HG03095 (cell line): Measurements from ENCODE around the gene PHOSPHO1.
"Not testable (repeated sequence)": the region's sequence is repeated elsewhere in the genome, so short reads cannot be mapped to it uniquely, and the experiment has no call there.

Source experiments
- ATAC-seq: cut with Tn5 transposase; IDR thresholded peaks from one replicate; pipeline ENCODE4 v1.9.1; 2021; ENCODE audit warnings: moderate library complexity; ENCODE audit not compliant: unreplicated experiment

The PHOSPHO1 gene

DNA sequence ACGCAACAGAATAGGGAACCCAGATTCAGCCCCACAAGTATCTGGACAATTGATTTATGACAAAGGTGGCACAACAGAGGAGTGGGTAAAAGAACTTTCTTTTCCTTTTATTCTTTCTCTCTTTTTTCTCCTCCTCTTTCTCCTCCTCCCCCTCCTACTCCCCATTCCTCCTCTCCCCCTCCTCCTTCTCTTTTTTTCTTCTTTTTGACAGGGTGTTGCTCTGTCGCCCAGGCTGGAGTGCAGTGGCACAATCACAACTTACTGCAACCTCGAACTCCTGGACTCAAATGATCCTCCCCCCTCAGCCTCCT lies 36.3 kb downstream of the PHOSPHO1 start:
- ATAC-seq: no peak

DNA sequence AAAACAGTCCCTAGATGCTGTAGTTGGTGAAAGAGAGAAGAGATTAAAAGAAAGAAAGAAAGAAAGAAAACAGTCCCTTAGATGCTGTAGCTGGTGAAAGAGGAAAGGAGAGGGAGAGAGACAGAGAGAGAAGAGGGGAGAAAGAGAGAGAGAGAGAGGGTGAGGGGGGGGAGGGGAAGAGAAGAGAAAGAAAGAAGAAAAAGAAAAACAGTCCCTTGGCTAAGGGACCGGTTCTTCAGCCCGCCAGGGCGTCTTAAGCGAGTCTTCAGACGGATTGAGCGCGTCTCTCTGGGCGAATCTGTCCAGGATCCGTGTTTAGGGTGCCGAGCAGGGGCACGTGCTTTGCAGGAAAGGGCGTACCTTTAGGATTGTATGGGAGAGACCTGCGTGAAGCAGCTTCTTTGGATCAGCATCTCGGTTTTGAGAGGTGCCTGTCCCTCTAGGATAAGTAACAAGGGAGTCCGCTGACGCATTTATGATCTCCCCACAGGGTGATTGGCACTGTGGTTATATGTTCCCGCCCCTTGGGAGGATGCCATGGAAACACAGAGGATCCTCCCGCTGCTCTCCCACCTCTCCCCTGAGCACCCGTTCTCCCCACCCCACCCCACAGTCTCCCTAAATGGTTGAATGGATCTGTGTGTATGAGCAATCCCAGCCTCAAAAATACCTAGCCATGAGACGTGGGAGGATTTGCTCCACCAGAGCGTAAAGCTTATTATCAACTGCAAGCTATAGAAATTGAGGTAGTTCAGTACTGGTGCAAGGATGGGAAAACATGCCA lies 36.9 kb downstream of the PHOSPHO1 start:
- ATAC-seq: no peak

DNA sequence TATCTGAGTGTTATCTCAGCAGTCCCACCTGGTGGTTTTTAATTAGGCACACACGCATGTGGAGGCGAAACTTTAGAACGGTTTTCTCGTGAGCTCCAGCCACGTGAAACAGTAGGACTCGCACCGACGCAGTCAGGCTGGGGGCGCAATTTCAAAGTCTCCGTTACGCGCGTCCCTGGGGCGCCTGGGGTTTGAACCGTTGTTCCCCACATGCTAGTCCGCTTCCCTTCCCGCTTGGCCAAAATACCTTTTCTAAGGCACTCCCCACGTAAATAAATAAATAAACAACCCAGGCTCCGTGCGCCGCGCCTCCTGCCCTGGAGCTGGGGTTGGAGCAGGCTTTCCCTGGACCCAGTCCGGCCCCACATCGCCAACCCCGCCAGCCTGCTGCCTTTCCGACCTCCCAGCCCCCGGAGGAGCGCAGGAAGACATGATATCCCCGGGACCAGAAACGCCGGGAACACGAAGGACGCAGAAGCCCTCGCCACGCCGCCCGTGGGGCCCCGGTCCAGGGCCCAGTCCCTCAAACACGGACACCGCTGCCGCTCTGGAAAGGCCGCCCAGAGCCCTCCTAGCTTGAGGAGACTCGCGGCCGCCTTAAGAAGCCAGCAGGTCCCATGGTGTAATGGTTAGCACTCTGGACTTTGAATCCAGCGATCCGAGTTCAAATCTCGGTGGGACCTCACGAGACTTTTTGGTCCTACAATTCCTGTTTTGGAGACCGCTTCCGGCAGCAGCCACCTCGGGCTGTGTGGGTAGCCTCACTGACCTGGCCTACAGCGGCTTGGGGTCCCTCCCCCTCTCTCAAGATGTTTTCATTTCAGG lies 38.5 kb downstream of the PHOSPHO1 start:
- peak; percentile 28 for ATAC-seq

DNA sequence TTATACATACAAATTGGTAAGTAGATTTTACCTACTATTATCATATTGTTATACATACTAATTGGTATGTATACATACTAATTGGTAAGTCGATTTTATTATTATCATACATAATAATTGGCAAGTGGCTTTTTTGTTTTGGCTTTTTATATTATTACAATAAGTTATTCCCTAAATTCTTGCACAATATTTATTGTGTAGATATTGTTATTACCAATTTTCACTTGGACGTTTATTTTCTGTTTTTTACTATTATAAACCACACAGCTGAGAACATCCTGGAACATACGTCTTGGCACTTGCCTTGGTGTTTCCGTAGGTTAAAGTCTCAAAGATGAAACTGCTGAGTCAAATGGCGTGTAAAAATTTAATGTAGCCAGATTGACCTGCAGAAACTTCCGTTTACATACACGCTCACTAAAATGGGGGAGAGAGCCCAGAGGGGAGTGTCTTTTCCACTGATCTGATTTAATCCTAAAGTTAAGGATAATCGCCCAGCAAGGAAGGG lies 39.1 kb downstream of the PHOSPHO1 start:
- peak; percentile 6 for ATAC-seq

DNA sequence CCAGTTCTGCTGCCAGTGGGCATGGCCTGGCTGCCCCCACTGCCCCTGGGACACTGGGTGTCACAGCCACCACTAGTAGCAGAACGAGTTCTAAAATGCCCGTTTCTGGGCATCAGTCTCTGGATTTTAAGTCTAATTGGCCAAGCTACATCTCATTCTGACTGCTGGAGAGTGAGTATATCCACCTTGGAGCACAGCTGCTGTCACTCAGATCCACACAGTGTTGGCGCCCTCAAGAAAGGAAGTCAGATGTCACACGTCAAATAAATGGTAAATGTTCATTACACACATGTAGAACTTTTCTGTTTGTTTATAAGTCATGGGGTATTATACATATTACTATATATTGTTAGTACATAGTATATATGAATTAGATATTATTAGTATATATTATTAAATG lies 39.7 kb downstream of the PHOSPHO1 start:
- no peak for ATAC-seq

DNA sequence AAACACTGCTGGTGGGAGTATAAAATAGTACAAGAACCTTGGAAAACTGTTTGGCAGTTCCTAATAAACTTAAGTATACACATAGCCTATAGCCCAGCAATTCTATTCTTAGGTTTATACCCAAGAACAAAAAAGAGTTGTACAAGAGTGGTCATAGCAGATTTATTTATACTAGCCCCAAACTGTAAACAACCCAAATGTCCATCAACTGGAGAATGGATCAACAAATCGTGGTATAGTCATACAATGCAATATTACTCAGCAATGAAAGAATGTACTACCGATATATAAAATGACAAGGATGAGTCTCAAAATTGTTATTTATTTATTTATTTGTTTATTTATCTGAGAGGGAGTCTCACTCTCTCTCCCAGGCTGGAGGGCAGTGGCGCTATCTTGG lies 43.3 kb downstream of the PHOSPHO1 start:
- ATAC-seq: no peak

DNA sequence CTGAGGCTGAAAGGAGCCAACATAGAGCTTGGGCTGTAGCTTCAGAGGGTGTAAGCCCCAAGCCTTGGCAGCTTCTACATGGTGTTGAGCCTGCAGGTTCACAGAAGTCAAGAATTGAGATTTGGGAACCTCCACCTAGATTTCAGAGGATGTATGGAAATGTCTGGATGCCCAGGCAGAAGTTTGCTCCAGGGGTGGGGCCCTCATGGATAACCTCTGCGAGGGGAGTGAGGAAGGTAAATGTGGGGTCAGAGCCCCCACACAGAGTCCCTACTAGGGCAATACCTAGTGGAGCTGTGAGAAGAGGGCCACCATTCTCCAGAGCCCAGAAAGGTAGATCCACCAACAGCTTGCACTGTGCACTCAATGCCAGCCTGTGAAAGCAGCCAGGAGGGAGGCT lies 45.2 kb downstream of the PHOSPHO1 start:
- not testable (repeated sequence) for ATAC-seq

DNA sequence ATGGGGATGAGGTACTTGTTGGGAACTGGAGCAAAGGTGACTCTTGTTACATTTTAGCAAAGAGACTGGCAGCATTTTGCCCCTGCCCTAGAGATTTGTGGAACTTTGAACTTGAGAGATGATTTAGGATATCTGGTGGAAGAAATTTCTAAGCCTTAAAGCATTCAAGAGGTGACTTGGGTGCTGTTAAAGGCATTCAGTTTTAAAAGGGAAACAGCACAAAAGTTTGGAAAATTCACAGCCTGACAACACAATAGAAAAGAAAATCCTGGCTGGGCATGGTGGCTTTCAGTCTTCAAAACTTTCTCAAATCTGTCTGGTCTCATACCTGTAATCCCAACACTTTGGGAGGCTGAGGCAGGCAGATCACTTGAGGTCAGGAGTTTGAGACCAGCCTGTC lies 46.1 kb downstream of the PHOSPHO1 start:
- ATAC-seq: not testable (repeated sequence)

DNA sequence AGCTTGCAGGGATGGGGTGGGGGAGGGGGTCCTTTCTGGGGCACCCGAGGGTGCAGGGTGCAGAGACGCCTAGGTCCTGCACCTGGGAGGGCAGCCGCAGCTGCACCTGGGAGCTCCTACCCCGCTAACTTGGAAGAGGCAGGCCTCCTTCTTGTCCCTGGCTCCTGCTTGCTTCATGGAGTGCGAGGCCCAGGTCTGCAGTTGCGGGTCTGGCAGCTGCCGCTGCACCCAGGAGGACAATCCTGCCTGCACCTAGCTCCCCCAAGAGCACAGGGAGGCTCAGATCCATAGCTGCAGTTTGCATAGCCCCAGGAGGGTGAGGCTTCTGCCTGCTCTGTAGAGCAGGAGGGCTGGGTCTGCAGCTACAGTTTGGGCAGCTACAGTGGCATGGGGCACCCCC lies 46.8 kb downstream of the PHOSPHO1 start:
- no peak for ATAC-seq

DNA sequence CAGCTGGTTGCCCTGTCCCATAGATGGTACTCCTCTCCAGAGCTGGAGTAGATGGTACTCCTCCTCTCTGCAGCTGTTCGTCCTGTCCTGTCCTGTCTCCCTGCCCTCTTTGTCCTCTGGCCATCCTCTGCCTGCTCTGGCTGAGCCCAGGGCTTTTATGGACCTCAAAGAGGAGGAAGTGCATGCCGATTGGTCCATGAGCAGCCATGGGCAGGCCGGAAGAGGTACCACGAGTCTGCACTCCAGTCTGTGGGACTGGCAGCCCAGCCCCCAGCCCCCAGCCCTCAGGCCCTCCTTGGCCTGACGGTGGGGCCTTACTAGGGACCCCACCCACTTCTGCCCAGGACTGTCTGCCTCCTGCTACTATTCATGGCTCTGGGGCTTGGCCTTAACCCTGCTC lies 47.2 kb downstream of the PHOSPHO1 start:
- ATAC-seq: no peak

DNA sequence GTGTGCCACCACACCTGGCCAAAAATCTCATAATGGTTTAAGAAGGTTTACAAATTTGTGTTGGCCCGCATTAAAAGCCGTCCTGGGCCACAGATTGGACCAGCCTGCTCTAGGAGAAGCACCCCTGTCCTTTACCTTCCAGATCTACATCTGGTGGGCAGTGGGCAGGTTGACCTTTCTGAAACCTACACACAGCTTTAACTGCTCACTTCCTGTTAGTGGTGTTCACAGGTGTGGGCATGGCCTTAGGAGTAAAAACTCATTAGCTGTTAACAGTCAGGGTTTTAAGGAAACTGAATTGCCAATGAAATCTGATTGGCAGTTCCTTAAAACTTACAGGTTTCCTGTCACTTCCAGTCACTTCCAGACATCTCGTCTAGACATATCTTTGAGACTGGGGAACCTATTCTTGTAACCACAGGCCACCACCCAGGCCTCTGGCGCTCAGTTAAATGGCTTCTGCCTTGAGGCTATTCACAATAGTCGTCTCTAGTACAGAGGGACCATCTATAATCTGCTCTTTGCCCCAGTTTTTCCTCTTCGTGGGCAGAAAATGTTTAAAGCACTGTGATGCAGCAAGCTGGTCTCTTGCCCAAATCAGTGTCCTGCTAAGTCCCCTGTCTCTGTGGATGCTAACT lies 49.5 kb downstream of the PHOSPHO1 start:
- ATAC-seq: no peak

DNA sequence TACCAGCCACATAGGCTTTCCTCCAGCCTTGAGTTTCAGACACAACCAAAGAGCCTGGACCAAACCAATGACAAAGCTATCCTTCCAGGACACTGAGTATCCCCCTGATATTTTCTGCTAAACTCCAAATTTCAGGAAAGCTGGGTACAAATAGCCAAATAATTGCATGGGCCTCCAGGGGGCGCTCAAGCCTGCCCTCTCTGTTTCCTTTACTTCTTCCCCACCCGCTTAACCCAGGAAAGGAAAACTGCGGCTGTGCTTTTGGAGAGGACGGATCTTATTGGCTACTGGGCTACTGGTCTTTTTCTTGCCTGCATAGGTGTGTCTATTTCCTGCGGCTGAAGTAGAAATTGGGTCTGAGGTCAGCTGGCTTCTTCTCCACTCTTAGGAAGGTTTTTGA lies 50.3 kb downstream of the PHOSPHO1 start:
- no peak for ATAC-seq

DNA sequence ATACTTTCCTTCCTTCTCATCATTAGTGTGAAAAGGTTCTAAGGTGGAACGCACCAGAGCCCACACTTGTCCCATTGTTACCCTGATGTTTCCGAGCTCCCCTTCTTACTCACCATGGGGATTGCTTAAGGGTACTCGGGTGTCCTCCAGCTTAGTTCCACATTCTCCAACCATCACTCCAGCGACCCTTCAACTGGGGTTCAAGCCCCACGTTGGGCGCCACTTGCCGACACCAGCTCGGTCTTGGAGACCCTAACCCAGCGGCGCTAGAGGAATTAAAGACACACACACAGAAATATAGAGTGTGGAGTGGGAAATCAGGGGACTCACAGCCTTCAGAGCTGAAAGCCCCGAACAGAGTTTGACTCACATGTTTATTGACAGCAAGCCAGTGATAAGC lies 54.6 kb downstream of the PHOSPHO1 start:
- ATAC-seq: not testable (repeated sequence)
